ENCODE measurements around the gene PTPRG.

The PTPRG gene

GRCh38 chr3:61938878-61939549, 377.6 kb downstream of the PTPRG start:
- no peak for TF ChIP-seq ZFX (IDR thresholded peaks at IDR 0.05)
- no peak for TF ChIP-seq CTCF (conservative IDR thresholded peaks at IDR 0.05)
- H3K27ac ChIP-seq = no peak overlapping the region

- TF ChIP-seq ZFX (IDR thresholded peaks at IDR 0.05) = no peak
- no peak for TF ChIP-seq CTCF (conservative IDR thresholded peaks at IDR 0.05)
- no peak overlapping the region for H3K27ac ChIP-seq
Observed at GRCh38 chr3:61940236-61940635, 378.9 kb downstream of the PTPRG start.

- H3K27ac ChIP-seq = no peak overlapping the region
- no peak for TF ChIP-seq ZFX (IDR thresholded peaks at IDR 0.05)
- no peak for TF ChIP-seq CTCF (conservative IDR thresholded peaks at IDR 0.05)
Observed at GRCh38 chr3:61943975-61944374, 382.6 kb downstream of the PTPRG start.

- H3K27ac ChIP-seq = no peak overlapping the region
- TF ChIP-seq ZFX (IDR thresholded peaks at IDR 0.05) = no peak
- TF ChIP-seq CTCF (conservative IDR thresholded peaks at IDR 0.05) = no peak
Observed at GRCh38 chr3:61944726-61945125, 383.4 kb downstream of the PTPRG start.

- H3K27ac ChIP-seq = no peak overlapping the region
- TF ChIP-seq CTCF (conservative IDR thresholded peaks at IDR 0.05) (no peak), ZFX (IDR thresholded peaks at IDR 0.05) (no peak)
Observed at GRCh38 chr3:61945657-61946056, 384.3 kb downstream of the PTPRG start.

GRCh38 chr3:61946570-61947324, 385.4 kb downstream of the PTPRG start:
- H3K27ac ChIP-seq = no peak overlapping the region
- TF ChIP-seq CTCF (conservative IDR thresholded peaks at IDR 0.05) (no peak), ZFX (IDR thresholded peaks at IDR 0.05) (no peak)

- H3K27ac ChIP-seq = no peak overlapping the region
- TF ChIP-seq ZFX (IDR thresholded peaks at IDR 0.05) = no peak
- no peak for TF ChIP-seq CTCF (conservative IDR thresholded peaks at IDR 0.05)
Observed at GRCh38 chr3:61947456-61947855, 386.1 kb downstream of the PTPRG start.
